ENCODE measurements around the gene COL27A1. TPM values are rescaled to one million over a fixed set of nuclear protein-coding genes. Genes with fewer than 3 reads are reported as not detected.

Gene COL27A1
- total RNA-seq, 6 experiments from 2014 or later: 22.2 to 24.1 (median 23.4) TPM

- Mint-ChIP-seq H3K27me3 (ENCODE audit: insufficient read depth) (peaks cover 4% of the 10 kb centered on the region), H3K27ac (peak overlapping the region; percentile 68; the same call in 1 of the 2 replicates)
These were observed 13.1 kb downstream of the COL27A1 start for GRCh38 chr9:114168281-114169028.

GRCh38 chr9:114169029-114169951 is 14.0 kb downstream of the COL27A1 start:
- H3K36me3 Mint-ChIP-seq (ENCODE audit: low read depth): peaks cover 8% of the 10 kb centered on the region
- no peaks in the 10 kb centered on the region for H3K9me3 Mint-ChIP-seq
- peak overlapping the region; percentile 68 for H3K27ac Mint-ChIP-seq
- peaks cover 53% of the 10 kb centered on the region for H3K4me1 Mint-ChIP-seq (ENCODE audit: low read depth)
- H3K4me3 Mint-ChIP-seq: no peak overlapping the region; the same call in 1 of the 2 replicates
- TF ChIP-seq CTCF (IDR thresholded peaks at IDR 0.05): no peak
- DNase-seq: peak; percentile 48
- peaks cover 4% of the 10 kb centered on the region for H3K27me3 Mint-ChIP-seq (ENCODE audit: insufficient read depth)

More at GRCh38 chr9:114168281-114169028, 13.1 kb downstream of the COL27A1 start:
- H3K36me3 Mint-ChIP-seq (ENCODE audit: low read depth): peaks cover 8% of the 10 kb centered on the region
- TF ChIP-seq CTCF (IDR thresholded peaks at IDR 0.05): no peak
- H3K9me3 Mint-ChIP-seq: no peaks in the 10 kb centered on the region
- peaks cover 53% of the 10 kb centered on the region for H3K4me1 Mint-ChIP-seq (ENCODE audit: low read depth)
- H3K4me3 Mint-ChIP-seq: no peak overlapping the region
- DNase-seq: no peak

GRCh38 chr9:114169952-114170770 is 14.8 kb downstream of the COL27A1 start:
- H3K9me3 Mint-ChIP-seq: no peaks in the 10 kb centered on the region
- H3K4me3 Mint-ChIP-seq: no peak overlapping the region; the same call in 1 of the 2 replicates
- H3K36me3 Mint-ChIP-seq (ENCODE audit: low read depth): peaks cover 8% of the 10 kb centered on the region
- TF ChIP-seq CTCF (IDR thresholded peaks at IDR 0.05): no peak
- DNase-seq: no peak
- H3K27me3 Mint-ChIP-seq (ENCODE audit: insufficient read depth): peaks cover 7% of the 10 kb centered on the region
- H3K4me1 Mint-ChIP-seq (ENCODE audit: low read depth): peaks cover 58% of the 10 kb centered on the region
- H3K27ac Mint-ChIP-seq: peak overlapping the region; percentile 39

- no peak overlapping the region for H3K4me3 Mint-ChIP-seq
- peak overlapping the region; percentile 96 for H3K27ac Mint-ChIP-seq
- H3K36me3 Mint-ChIP-seq (ENCODE audit: low read depth): peaks cover 8% of the 10 kb centered on the region
- H3K27me3 Mint-ChIP-seq (ENCODE audit: insufficient read depth): peaks cover 7% of the 10 kb centered on the region
- TF ChIP-seq CTCF (IDR thresholded peaks at IDR 0.05): no peak
- peaks cover 65% of the 10 kb centered on the region for H3K4me1 Mint-ChIP-seq (ENCODE audit: low read depth)
- no peak for DNase-seq
- H3K9me3 Mint-ChIP-seq: no peaks in the 10 kb centered on the region
These were observed 15.6 kb downstream of the COL27A1 start for GRCh38 chr9:114170771-114171461.

Data from HFFc6 (cell line).